Tibial nerve (tissue), 4 donors: ENCODE data around the gene GPR35.

ENCODE experiments used
- CTCF ChIP-seq, 5 experiments: fragments of 200-600 bp in 3 of 5; fragments of 450-650 bp in 2 of 5; sonication (generic) in 3 of 5; IDR thresholded peaks; one replicate each; pipeline ENCODE4 v1.5.1; 2016 to 2019; ENCODE audit warnings: antibody characterized with exemption in 5 of 5, mild to moderate bottlenecking in 3 of 5, moderate library complexity in 2 of 5
- EP300 ChIP-seq, 2 donors: sonication (generic); formaldehyde crosslinking; IDR thresholded peaks; one replicate each; pipeline ENCODE4 v1.6.1; 2017; ENCODE audit warnings: antibody characterized with exemption in 2 of 2, mild to moderate bottlenecking in 1 of 2

- no peak for TF ChIP-seq EP300 (IDR thresholded peaks at IDR 0.05)
- TF ChIP-seq CTCF (IDR thresholded peaks at IDR 0.05) = no peak
Observed at GRCh38 chr2:240598311-240598911, 26.9 kb upstream of the GPR35 start.
